ENCODE results near the gene PHACTR1. TPM values are rescaled to one million over a fixed set of nuclear protein-coding genes. Genes with fewer than 3 reads are reported as not detected.

Gene PHACTR1
- polyA plus RNA-seq, 1 of the 3 experiments (the other 2 are of a cell fraction), result 0.12 TPM

- Histone ChIP-seq H4K20me1 (ENCODE audit: insufficient read depth) (no peaks in the 10 kb centered on the region), H3K9me2 (no peaks in the 10 kb centered on the region), H3K4me3 (ENCODE audit: low read depth in 2 of 2, low read length in 1 of 2) (no peak overlapping the region), H3K4me1 (ENCODE audit: control insufficient read depth in 1 of 2, insufficient read depth in 2 of 2, low read depth in 1 of 2, low read length in 1 of 2) (no peaks in the 10 kb centered on the region; a peak in 1 of 4 replicates), H3K9ac (no peak overlapping the region), H2AFZ (ENCODE audit: low read depth) (no peak overlapping the region), H3K27me3 (ENCODE audit: insufficient read depth) (no peaks in the 10 kb centered on the region), H3K36me3 (replicated peaks in 1 of 2; ENCODE audit: control insufficient read depth in 1 of 2, insufficient read depth in 2 of 2, low read length in 1 of 2) (no peaks in the 10 kb centered on the region), H3K27ac (ENCODE audit: low read depth in 2 of 2, low read length in 1 of 2) (no peak overlapping the region), H3F3A (replicated peaks; ENCODE audit: insufficient read depth) (no peaks in the 10 kb centered on the region), H3K9me3 (no peaks in the 10 kb centered on the region), H3K4me2 (no peak overlapping the region), H3K79me2 (ENCODE audit: insufficient read depth) (no peaks in the 10 kb centered on the region)
- no peak for DNase-seq
- POLR2A ChIA-PET, result no interaction called here
- CTCF ChIA-PET, result interaction anchor here (0.7 to 1.5 kb wide), 3 partner anchors 10 to 94 kb away, joined by 3 to 9 read pairs (median 3); no protein-coding TSS in a partner anchor
- no peak for TF ChIP-seq JUND (IDR thresholded peaks at IDR 0.05)
- no peak for TF ChIP-seq EZH2phosphoT487 (IDR thresholded peaks at IDR 0.05; ENCODE audit: borderline replicate concordance, low read depth)
- no peak for TF ChIP-seq ZBTB33 (IDR thresholded peaks at IDR 0.05; ENCODE audit: borderline replicate concordance, low read depth)
- TF ChIP-seq NRF1 (IDR thresholded peaks at IDR 0.05; ENCODE audit: low read depth, low read length), result no peak
- no peak for TF ChIP-seq FOSL2 (IDR thresholded peaks at IDR 0.05; ENCODE audit: borderline replicate concordance, low read depth)
- TF ChIP-seq NFIC (IDR thresholded peaks at IDR 0.05; ENCODE audit: borderline replicate concordance), result no peak
- TF ChIP-seq FOXJ3 (CRISPR knock-in tag; IDR thresholded peaks at IDR 0.05), result no peak
- TF ChIP-seq REST (IDR thresholded peaks at IDR 0.05; ENCODE audit: low read depth, low read length), result no peak
- TF ChIP-seq RAD21 (IDR thresholded peaks at IDR 0.05; ENCODE audit: low read length), result no peak
- TF ChIP-seq SMC3 (IDR thresholded peaks at IDR 0.05; ENCODE audit: low read depth, low read length), result no peak
These were observed 204.9 kb downstream of the PHACTR1 start for GRCh38 chr6:12921467-12921866.

- H4K20me1 ChIP-seq (ENCODE audit: insufficient read depth), result no peaks in the 10 kb centered on the region
- no peaks in the 10 kb centered on the region for H3K9me2 ChIP-seq
- H3K4me3 ChIP-seq (ENCODE audit: low read depth in 2 of 2, low read length in 1 of 2), result no peak overlapping the region
- H3K9me3 ChIP-seq, result no peaks in the 10 kb centered on the region
- no peaks in the 10 kb centered on the region for H3K27me3 ChIP-seq (ENCODE audit: insufficient read depth)
- CTCF ChIA-PET, result interaction anchor here (0.9 to 2.3 kb wide), 2 partner anchors 10 to 12 kb away, joined by 3 to 10 read pairs; no protein-coding TSS in a partner anchor
- no peak overlapping the region for H3K27ac ChIP-seq (ENCODE audit: low read depth in 2 of 2, low read length in 1 of 2)
- no peaks in the 10 kb centered on the region for H3K79me2 ChIP-seq (ENCODE audit: insufficient read depth)
- no peaks in the 10 kb centered on the region for H3F3A ChIP-seq (replicated peaks; ENCODE audit: insufficient read depth)
- no peak overlapping the region for H3K9ac ChIP-seq
- POLR2A ChIA-PET, result no interaction called here
- no peak overlapping the region for H2AFZ ChIP-seq (ENCODE audit: low read depth)
- 25% methylated on average over 3 of the region's 3 CpGs for WGBS (ENCODE audit: low lambda C conversion rate)
- no peaks in the 10 kb centered on the region; a peak in 1 of 4 replicates for H3K4me1 ChIP-seq (ENCODE audit: control insufficient read depth in 1 of 2, insufficient read depth in 2 of 2, low read depth in 1 of 2, low read length in 1 of 2)
- no peak overlapping the region for H3K4me2 ChIP-seq
- DNase-seq, result no peak
- no peaks in the 10 kb centered on the region for H3K36me3 ChIP-seq (replicated peaks in 1 of 2; ENCODE audit: control insufficient read depth in 1 of 2, insufficient read depth in 2 of 2, low read length in 1 of 2)
- TF ChIP-seq ELF1 (IDR thresholded peaks at IDR 0.05) (no peak), REST (IDR thresholded peaks at IDR 0.05; ENCODE audit: low read depth, low read length) (no peak), ZBTB33 (IDR thresholded peaks at IDR 0.05; ENCODE audit: borderline replicate concordance, low read depth) (no peak), SIN3A (IDR thresholded peaks at IDR 0.05; ENCODE audit: borderline replicate concordance, low read depth, low read length) (no peak), MXI1 (IDR thresholded peaks at IDR 0.05; ENCODE audit: low read depth, low read length) (no peak), GATA2 (CRISPR knock-in tag; IDR thresholded peaks at IDR 0.05) (no peak), POLR2AphosphoS5 (IDR thresholded peaks at IDR 0.05; ENCODE audit: low read depth, low read length) (no peak), NFIC (IDR thresholded peaks at IDR 0.05; ENCODE audit: borderline replicate concordance) (no peak), RFX5 (IDR thresholded peaks at IDR 0.05; ENCODE audit: low read length) (no peak)
These were observed 207.2 kb downstream of the PHACTR1 start for GRCh38 chr6:12923644-12924235.

Data from SK-N-SH (cell line).